Astrocyte of the cerebellum (primary cell): Measurements from ENCODE around the gene PATL2.
"Not testable (repeated sequence)": the region's sequence is repeated elsewhere in the genome, so short reads cannot be mapped to it uniquely, and the experiment has no call there.

Experiments used
- DNase-seq: peaks from one replicate; pipeline ENCODE4 v3.0.0-alpha.2; 2011; ENCODE audit warnings: low read depth
- H3K4me3 ChIP-seq: 2 replicates; pipeline ENCODE4 v1.5.1; 2011; ENCODE audit warnings: mild to moderate bottlenecking, low read depth, low read length, moderate library complexity
- in situ Hi-C: cut with HindIII; loops from 2 replicates; pipeline ENCODE4 v1.10.0; 2017; ENCODE audit warnings: low sequenced_read_pairs
- TF ChIP-seq, protein P1 (sequence below): IDR thresholded peaks from 2 replicates; pipeline ENCODE4 v1.5.1; 2012; ENCODE audit warnings: low read length, low read depth, moderate library complexity, mild to moderate bottlenecking; ENCODE audit errors: missing control alignments

PATL2 gene

DNA sequence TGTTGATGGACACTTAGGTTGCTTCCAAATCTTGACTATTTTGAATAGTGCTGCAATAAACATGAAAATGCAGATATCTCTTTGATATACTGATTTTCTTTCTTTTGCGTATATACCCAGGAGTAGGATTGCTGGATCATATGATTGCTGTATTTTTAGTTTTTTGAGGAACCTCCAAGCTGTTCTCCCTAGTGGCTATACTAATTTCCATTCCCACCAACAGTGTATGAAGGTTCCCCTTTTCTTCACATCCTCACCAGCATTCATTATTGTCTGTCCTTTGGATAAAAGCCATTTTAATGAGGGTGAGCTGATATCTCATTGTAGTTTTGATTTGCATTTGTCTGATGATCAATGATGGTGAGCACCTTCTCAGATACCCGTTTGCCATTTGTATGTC, 12.5 kb downstream of the PATL2 start:
- TF ChIP-seq, protein P1, sequence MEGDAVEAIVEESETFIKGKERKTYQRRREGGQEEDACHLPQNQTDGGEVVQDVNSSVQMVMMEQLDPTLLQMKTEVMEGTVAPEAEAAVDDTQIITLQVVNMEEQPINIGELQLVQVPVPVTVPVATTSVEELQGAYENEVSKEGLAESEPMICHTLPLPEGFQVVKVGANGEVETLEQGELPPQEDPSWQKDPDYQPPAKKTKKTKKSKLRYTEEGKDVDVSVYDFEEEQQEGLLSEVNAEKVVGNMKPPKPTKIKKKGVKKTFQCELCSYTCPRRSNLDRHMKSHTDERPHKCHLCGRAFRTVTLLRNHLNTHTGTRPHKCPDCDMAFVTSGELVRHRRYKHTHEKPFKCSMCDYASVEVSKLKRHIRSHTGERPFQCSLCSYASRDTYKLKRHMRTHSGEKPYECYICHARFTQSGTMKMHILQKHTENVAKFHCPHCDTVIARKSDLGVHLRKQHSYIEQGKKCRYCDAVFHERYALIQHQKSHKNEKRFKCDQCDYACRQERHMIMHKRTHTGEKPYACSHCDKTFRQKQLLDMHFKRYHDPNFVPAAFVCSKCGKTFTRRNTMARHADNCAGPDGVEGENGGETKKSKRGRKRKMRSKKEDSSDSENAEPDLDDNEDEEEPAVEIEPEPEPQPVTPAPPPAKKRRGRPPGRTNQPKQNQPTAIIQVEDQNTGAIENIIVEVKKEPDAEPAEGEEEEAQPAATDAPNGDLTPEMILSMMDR: no peak
- H3K4me3 ChIP-seq: no peak overlapping the region
- in situ Hi-C loops: no loop called here
- DNase-seq: no peak

DNA sequence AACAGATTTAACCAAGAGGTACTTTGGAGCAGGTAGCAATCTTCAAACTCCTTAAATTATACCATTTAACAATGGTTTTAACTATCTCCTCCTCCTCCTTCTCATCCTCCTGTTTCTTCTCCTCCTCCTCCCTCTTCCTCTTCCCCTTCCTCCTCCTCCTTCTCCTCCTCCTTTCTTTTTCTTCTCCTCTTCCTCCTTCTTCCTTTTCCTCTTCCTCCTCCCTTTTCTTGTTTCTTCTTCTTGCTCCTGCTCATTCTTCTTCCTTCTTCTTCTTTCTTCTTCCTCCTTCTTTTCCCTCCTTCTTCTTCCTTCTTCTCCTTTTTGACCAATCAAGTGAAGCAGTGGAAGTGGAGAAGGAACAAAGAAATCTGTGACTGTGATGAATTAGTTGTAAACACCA, 14.1 kb downstream of the PATL2 start:
- TF ChIP-seq, protein P1: no peak
- in situ Hi-C loops: no loop called here
- no peak overlapping the region for H3K4me3 ChIP-seq

DNA sequence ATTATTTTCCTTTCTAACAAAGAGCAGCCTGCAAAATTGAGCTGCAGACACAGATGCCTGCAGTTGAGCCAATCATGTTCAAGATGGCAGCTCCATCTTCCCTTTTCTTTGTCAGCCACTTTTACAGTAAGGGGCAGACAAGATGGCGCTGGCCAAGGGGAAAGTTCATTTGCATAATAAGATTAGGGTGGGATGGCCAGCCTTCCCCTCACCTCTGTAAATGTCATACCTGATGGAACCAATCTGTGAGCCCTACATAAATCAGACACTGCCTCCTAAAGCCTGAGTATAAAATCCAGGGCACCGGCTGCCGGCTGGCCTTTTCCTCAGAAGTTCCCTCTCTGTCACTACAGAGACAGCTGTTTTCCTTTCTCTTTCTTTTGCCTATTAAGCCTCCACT, 15.8 kb downstream of the PATL2 start:
- no peak for DNase-seq
- no peak overlapping the region for H3K4me3 ChIP-seq
- TF ChIP-seq, protein P1: no peak
- in situ Hi-C loops: no loop called here

More for the DNA sequence above, 14.1 kb downstream of the PATL2 start:
- no peak for DNase-seq

DNA sequence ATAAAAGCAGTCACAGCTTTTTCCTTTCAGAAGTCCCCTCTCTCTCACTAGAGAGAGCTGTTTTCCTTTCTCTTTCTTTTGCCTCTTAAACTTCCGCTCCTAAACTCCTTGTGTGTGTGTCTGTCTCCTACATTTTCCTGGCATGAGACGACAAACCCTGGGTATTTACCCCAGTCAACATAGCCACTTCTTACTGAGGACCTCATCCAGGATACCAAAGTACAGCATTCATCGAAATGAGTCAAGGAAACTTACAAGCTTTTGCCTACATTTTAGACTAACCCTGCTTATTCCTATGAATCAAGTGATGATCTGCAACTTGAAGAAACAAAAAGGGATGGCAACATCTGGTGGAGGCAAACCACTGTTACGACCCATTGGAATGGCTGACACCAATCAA, 16.7 kb downstream of the PATL2 start:
- in situ Hi-C loops: no loop called here
- TF ChIP-seq, protein P1: no peak
- H3K4me3 ChIP-seq: no peak overlapping the region
- no peak for DNase-seq

DNA sequence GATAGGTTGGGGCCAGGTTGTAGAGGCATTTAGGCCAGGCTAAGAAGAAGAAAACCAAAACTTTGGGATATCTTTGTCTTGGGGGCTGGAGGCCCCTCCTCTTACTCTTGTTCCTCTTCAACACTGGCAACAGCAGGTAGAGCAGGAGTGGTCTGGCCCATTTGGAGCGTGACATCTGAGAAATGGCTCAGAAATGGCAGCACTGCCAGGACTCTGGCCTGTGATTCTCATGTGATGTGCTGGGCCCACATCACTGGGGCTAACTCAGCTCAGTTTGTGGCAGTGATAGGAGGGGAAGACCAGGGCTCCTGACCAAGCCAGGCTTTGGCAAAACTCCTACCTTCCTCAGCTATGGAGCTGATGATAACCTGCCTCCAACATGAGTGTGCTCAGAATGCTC, 18.5 kb downstream of the PATL2 start:
- DNase-seq: no peak
- no peak overlapping the region for H3K4me3 ChIP-seq
- in situ Hi-C loops: no loop called here
- TF ChIP-seq, protein P1: no peak

DNA sequence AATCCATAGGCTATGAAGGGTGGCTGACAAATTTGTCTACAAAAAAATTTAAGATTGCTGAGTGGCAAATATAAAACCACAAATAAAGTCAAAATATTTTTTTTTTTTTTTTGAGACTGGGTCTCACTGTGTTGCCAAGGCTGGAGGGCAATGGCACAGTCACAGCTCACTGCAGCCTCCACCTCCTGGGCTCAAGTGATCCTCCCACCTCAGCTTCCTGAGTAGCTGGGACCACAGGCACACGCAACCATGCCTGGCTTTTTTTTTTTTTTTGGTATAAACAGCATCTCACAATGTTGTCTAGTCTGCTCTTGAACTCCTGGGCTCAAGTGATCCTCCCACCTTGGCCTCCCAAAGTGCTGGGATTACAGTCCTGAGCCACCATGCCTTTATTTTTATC, 20.9 kb downstream of the PATL2 start:
- in situ Hi-C loops: not testable (repeated sequence)

DNA sequence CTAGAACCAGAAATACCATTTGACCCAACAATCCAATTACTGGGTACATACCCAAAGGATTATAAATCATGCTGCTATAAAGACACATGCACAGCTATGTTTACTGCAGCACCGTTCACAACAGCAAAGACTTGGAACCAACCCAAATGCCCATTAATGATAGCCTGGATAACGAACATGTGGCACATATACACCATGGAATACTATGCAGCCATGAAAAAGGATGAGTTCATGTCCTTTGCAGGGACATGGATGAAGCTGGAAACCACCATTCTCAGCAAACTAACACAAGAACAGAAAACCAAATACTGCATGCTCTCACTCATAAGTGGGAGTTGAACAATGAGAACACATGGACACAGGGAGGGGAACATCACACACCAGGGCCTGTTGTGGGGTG, 21.8 kb downstream of the PATL2 start:
- H3K4me3 ChIP-seq, DNase-seq, in situ Hi-C loops: not testable (repeated sequence)

More for the DNA sequence above, 20.9 kb downstream of the PATL2 start:
- not testable (repeated sequence) for DNase-seq, H3K4me3 ChIP-seq

DNA sequence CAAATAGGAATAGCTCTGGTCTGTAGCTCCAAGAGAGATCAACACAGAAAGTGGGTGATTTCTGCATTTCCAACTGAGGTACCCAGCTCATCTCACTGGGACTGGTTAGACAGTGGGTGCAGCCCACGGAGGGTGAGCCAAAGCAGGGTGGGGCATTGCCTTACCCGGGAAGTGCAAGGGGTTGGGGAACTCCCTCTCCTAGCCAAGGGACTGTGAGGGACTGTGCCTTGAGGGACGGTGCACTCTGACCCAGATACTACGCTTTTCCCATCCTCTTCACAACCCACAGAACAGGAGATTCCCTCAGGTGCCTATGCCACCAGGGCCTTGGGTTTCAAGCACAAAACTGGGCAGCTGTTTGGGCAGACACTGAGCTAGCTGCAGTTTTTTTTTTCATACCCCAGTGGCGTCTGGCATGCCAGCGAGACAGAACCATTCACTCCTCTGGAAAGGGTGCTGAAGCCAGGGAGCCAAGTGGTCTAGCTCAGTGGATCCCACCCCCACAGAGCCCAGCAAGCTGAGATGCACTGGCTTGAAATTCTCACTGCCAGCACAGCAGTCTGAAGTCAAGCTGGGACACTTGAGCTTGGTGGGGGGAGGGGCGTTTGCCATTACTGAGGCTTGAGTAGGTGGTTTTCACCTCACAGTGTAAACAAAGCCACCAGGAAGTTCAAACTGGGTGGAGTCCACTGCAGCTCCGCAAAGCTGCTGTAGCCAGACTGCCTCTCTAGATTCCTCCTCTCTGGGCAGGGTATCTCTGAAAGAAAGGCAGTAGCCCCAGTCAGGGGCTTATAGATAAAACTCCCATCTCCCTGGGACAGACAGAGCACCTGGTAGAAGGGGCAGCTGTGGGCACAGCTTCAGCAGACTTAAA, 28.1 kb downstream of the PATL2 start:
- DNase-seq, in situ Hi-C loops, H3K4me3 ChIP-seq: not testable (repeated sequence)
